Endothelial cell of coronary artery (primary cell): ENCODE data around the gene CHAC2. TPM values are rescaled to one million over a fixed set of nuclear protein-coding genes. Genes with fewer than 3 reads are reported as not detected.

Experiments
- total RNA-seq: library from RNA; depleted of rRNA; stranded (reverse); fragments of >200 nt; gene quantifications from 2 replicates; pipeline ENCODE4 v1.2.3, GENCODE V29; 2014

The CHAC2 gene
- 5.8 and 7.2 TPM in 2 replicates for total RNA-seq

DNA sequence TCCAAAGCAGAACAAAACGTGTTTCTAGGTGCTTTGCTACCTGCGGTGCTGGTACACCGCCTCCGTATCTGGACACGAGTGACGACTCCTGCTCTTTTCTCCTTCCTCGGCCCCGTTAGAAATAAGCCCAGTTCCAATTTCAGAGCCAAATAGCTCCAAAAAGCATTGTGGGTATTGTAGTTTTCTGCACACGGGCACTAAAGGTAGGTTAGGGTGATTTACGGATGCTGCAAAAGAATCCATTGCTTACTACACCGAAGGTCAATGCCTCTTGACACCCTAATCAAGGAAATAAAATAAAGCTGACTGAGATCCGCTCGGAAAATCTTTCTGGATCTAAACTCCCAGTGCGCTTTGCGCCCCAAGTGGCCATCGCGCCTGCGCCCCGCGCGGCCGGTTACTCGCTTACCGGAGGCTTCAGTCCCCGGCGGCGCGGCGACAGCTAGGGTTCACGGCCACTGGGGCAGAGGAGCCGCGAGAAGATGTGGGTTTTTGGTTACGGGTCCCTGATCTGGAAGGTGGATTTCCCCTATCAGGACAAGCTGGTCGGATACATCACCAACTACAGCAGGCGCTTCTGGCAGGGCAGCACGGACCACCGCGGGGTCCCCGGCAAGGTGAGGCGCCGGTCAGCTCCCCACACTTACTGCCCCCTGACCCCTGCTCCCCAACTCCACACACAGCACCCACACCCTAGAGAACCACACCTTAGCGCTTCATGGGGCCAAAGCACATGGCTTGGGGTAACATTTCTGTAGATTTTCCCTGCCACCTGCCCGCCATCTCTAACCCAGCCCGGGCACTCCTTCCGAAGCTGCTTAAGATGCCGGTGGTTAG lies at the start of gene CHAC2:
TSS of gene CHAC2 (plus strand) at position 400 of the 837 bp plus-strand sequence. CDS start at position 483, 83 bp downstream.

DNA sequence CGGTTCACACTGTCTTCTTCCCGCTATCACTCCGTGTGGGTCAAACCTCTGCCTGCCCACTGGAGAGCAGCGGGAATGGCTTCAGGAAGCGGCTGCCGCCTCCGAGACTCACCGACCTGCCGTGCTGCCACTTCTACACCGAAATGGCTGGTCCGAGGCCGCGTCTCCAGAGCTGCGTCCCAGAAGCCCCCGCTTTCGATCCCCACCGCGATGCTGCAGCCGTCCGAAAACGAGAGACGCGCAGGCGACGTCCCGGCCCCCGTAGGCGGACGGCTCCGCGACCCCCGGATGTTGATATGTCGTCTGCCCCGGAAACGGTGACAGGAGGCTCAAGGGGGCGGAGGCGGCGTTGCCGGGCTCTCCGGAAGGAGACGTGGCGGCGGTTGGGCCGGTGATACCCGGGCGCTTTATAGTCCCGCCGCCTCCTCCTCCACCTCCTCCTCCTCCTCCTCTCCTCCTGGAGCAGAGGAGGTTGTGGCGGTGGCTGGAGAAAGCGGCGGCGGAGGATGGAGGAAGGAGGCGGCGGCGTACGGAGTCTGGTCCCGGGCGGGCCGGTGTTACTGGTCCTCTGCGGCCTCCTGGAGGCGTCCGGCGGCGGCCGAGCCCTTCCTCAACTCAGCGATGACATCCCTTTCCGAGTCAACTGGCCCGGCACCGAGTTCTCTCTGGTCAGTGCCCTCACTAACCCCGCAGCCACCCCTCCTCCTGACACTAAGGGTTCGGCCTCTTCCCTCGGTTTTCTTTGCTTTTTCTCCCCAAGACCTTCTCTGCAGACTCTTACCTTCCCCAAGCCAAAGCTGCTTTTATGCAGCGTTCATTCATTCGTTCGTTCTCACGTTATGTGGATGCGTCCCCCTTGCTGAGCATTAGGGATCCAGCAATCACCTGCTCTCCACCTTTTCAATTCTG lies 19.4 kb downstream of the CHAC2 start, which contains the start of the genes ASB3 and ERLEC1:
TSS of gene ASB3 (minus strand) at position 249 of the 909 bp plus-strand sequence. CDS start 21,381 bp downstream, outside the sequence.
TSS of gene ERLEC1 (plus strand) at position 340 of the 909 bp plus-strand sequence. CDS start at position 507, 167 bp downstream.

Other genes with a start within 250 kb of the CHAC2 start
- 21.3 and 23.8 TPM in 2 replicates for gene ASB3, start 19.1 kb downstream of the CHAC2 start, total RNA-seq
- gene ERLEC1, start 19.2 kb downstream of the CHAC2 start, total RNA-seq, result 34.9 and 61.8 TPM in 2 replicates
- 0.99 and 1.3 TPM in 2 replicates for gene GPR75, start 92.2 kb downstream of the CHAC2 start, total RNA-seq
- gene PSME4, start 203.2 kb downstream of the CHAC2 start, total RNA-seq, result 35.6 and 42.6 TPM in 2 replicates